WTC11 (cell line): ENCODE results near the gene DIABLO. TPM values are rescaled to one million over a fixed set of nuclear protein-coding genes. Genes with fewer than 3 reads are reported as not detected.

Source experiments
- ATAC-seq: fragments of 200-7000 bp; cut with Tn5 transposase; 2 replicates; pipeline ENCODE4 v1.10.0; 2021; ENCODE audit warnings: mild to moderate bottlenecking, moderate library complexity
- CTCF ChIA-PET: fragments of 300-600 bp; sonication (Branson Sonifier 250); formaldehyde crosslinking; loops from one replicate; lab custom pipeline; 2021; ENCODE audit warnings: antibody characterized with exemption; lab: Charles Lee
- POLR2A ChIA-PET: fragments of 350-600 bp; sonication (Branson Sonifier 250); formaldehyde crosslinking; loops from one replicate; lab custom pipeline; 2021; ENCODE audit warnings: antibody characterized with exemption; lab: Charles Lee
- DNase-seq: peaks from one replicate; pipeline ENCODE4 v3.0.0; 2021; ENCODE audit warnings: low spot score
- H3K27ac Mint-ChIP-seq: 2 replicates; pipeline ENCODE4 v1.8.0; 2021; ENCODE audit warnings: mixed read lengths
- H3K27me3 Mint-ChIP-seq: 2 replicates; pipeline ENCODE4 v1.8.0; 2021; ENCODE audit warnings: low read depth, mild to moderate bottlenecking, moderate library complexity, mixed read lengths
- H3K36me3 Mint-ChIP-seq: 2 replicates; pipeline ENCODE4 v1.8.0; 2021; ENCODE audit warnings: mixed read lengths
- H3K4me1 Mint-ChIP-seq: 2 replicates; pipeline ENCODE4 v1.8.0; 2022; ENCODE audit warnings: mixed read lengths
- H3K4me3 Mint-ChIP-seq: 2 replicates; pipeline ENCODE4 v1.8.0; 2021; ENCODE audit warnings: mild to moderate bottlenecking, moderate library complexity, mixed read lengths
- H3K9me3 Mint-ChIP-seq: 2 replicates; pipeline ENCODE4 v1.8.0; 2021; ENCODE audit warnings: mixed read lengths
- CREB1 ChIP-seq: sonication (generic); formaldehyde crosslinking; IDR thresholded peaks from 2 replicates; pipeline ENCODE4 v1.8.0; 2023; ENCODE audit warnings: mild to moderate bottlenecking, missing genetic modification reagents
- FOXJ3 ChIP-seq: sonication (generic); formaldehyde crosslinking; IDR thresholded peaks from 2 replicates; pipeline ENCODE4 v1.9.0; 2021; ENCODE audit warnings: missing genetic modification reagents, mild to moderate bottlenecking, borderline replicate concordance
- GTF2I ChIP-seq: fragments of 250-450 bp; sonication (Bioruptor Pico); conservative IDR thresholded peaks from 2 replicates; pipeline ENCODE4 v1.4.0; 2021; ENCODE audit warnings: mild to moderate bottlenecking
- JUN ChIP-seq: sonication (generic); formaldehyde crosslinking; IDR thresholded peaks from 2 replicates; pipeline ENCODE4 v1.8.0; 2023; ENCODE audit warnings: mild to moderate bottlenecking, missing genetic modification reagents
- TEAD1 ChIP-seq: sonication (generic); formaldehyde crosslinking; IDR thresholded peaks from 2 replicates; pipeline ENCODE4 v1.8.0; 2022; ENCODE audit warnings: mild to moderate bottlenecking, missing genetic modification reagents
- ZNF121 ChIP-seq: sonication (generic); formaldehyde crosslinking; IDR thresholded peaks from 2 replicates; pipeline ENCODE4 v1.8.0; 2023; ENCODE audit warnings: missing genetic modification reagents
- ZNF263 ChIP-seq: sonication (generic); formaldehyde crosslinking; IDR thresholded peaks from 2 replicates; pipeline ENCODE4 v1.8.1; 2022; ENCODE audit warnings: low read depth, mild to moderate bottlenecking, moderate library complexity, missing genetic modification reagents
- ZNF317 ChIP-seq: sonication (generic); formaldehyde crosslinking; IDR thresholded peaks from 2 replicates; pipeline ENCODE4 v1.8.1; 2023; ENCODE audit warnings: low read depth, mild to moderate bottlenecking, moderate library complexity, missing genetic modification reagents, borderline replicate concordance
- total RNA-seq: library from RNA; stranded (reverse); gene quantifications from 3 replicates; pipeline ENCODE4 v1.2.3, GENCODE V29; 2021
- TF ChIP-seq, protein P1 (sequence below): sonication (generic); formaldehyde crosslinking; conservative IDR thresholded peaks from 2 replicates; pipeline ENCODE4 v1.8.1; 2023; ENCODE audit warnings: mild to moderate bottlenecking, low read depth, missing genetic modification reagents, moderate library complexity
- TF ChIP-seq, protein P2 (sequence below): sonication (generic); formaldehyde crosslinking; IDR thresholded peaks from 2 replicates; pipeline ENCODE4 v1.8.0; 2023; ENCODE audit warnings: missing genetic modification reagents
- TF ChIP-seq, protein P3 (sequence below): fragments of 250-450 bp; sonication (Bioruptor Pico); IDR thresholded peaks from 2 replicates; pipeline ENCODE4 v1.9.0; 2021; ENCODE audit warnings: mild to moderate bottlenecking
- TF ChIP-seq, protein P4 (sequence below): sonication (generic); formaldehyde crosslinking; IDR thresholded peaks from 2 replicates; pipeline ENCODE4 v1.8.0; 2022; ENCODE audit warnings: mild to moderate bottlenecking, missing genetic modification reagents
- TF ChIP-seq, protein P5 (sequence below): sonication (generic); formaldehyde crosslinking; IDR thresholded peaks from 2 replicates; pipeline ENCODE4 v1.8.0; 2023; ENCODE audit warnings: mild to moderate bottlenecking, missing genetic modification reagents
- TF ChIP-seq, protein P6 (sequence below): sonication (generic); formaldehyde crosslinking; IDR thresholded peaks from 2 replicates; pipeline ENCODE4 v1.8.1; 2022; ENCODE audit warnings: low read depth, mild to moderate bottlenecking, moderate library complexity, missing genetic modification reagents, borderline replicate concordance
- TF ChIP-seq, protein P7 (sequence below): sonication (generic); formaldehyde crosslinking; IDR thresholded peaks from 2 replicates; pipeline ENCODE4 v1.8.1; 2022; ENCODE audit warnings: low read depth, missing genetic modification reagents, borderline replicate concordance
- TF ChIP-seq, protein P8 (sequence below): sonication (generic); formaldehyde crosslinking; IDR thresholded peaks from 2 replicates; pipeline ENCODE4 v1.8.0; 2023; ENCODE audit warnings: missing genetic modification reagents, mild to moderate bottlenecking, borderline replicate concordance
- TF ChIP-seq, protein P9 (sequence below): fragments of 250-450 bp; sonication (Bioruptor Pico); IDR thresholded peaks from 2 replicates; pipeline ENCODE4 v2.1.2; 2022; ENCODE audit warnings: mild to moderate bottlenecking, moderate library complexity

Gene DIABLO
- total RNA-seq, 1 experiment from 2014 or later = 61.7 TPM

DNA sequence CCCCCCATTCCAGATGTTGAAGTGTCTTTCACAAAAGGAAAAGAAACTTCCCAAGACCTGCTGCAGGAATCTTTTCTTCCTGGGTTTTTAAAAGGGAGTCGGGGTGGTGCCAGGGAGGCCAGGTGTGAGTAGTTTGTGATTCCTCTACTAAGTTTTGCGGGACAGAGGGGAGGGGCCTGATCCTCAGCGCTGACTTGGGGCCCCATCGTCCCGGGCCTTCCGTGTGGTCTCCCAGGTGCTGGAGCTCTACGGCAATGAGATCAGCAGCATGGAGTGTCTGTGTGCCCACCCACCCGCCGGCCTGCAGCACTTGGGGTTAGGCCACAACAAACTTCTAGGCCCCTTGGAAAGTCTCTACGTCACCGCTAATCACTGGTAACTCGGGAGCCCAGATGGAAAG, 38.4 kb downstream of the DIABLO start:
- Mint-ChIP-seq H3K4me3 (no peak overlapping the region), H3K27ac (no peak overlapping the region), H3K36me3 (no peaks in the 10 kb centered on the region), H3K9me3 (no peaks in the 10 kb centered on the region), H3K27me3 (peaks cover 12% of the 10 kb centered on the region), H3K4me1 (peaks cover 3% of the 10 kb centered on the region; the same call in 1 of the 2 replicates)
- POLR2A ChIA-PET = no interaction called here
- CTCF ChIA-PET = interaction anchor here (0.9 to 5.4 kb wide), 4 partner anchors 12 to 56 kb away, joined by 3 to 32 read pairs (median 4); no protein-coding TSS in a partner anchor
- peak; percentile 31 for DNase-seq
- ATAC-seq = no peak
- no peak for TF ChIP-seq ZNF317 (CRISPR knock-in tag)
- TF ChIP-seq GTF2I = no peak
- TF ChIP-seq, protein P1, sequence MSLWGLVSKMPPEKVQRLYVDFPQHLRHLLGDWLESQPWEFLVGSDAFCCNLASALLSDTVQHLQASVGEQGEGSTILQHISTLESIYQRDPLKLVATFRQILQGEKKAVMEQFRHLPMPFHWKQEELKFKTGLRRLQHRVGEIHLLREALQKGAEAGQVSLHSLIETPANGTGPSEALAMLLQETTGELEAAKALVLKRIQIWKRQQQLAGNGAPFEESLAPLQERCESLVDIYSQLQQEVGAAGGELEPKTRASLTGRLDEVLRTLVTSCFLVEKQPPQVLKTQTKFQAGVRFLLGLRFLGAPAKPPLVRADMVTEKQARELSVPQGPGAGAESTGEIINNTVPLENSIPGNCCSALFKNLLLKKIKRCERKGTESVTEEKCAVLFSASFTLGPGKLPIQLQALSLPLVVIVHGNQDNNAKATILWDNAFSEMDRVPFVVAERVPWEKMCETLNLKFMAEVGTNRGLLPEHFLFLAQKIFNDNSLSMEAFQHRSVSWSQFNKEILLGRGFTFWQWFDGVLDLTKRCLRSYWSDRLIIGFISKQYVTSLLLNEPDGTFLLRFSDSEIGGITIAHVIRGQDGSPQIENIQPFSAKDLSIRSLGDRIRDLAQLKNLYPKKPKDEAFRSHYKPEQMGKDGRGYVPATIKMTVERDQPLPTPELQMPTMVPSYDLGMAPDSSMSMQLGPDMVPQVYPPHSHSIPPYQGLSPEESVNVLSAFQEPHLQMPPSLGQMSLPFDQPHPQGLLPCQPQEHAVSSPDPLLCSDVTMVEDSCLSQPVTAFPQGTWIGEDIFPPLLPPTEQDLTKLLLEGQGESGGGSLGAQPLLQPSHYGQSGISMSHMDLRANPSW (CRISPR knock-in tag) = no peak
- TF ChIP-seq FOXJ3 (CRISPR knock-in tag) = no peak
- TF ChIP-seq, protein P2, sequence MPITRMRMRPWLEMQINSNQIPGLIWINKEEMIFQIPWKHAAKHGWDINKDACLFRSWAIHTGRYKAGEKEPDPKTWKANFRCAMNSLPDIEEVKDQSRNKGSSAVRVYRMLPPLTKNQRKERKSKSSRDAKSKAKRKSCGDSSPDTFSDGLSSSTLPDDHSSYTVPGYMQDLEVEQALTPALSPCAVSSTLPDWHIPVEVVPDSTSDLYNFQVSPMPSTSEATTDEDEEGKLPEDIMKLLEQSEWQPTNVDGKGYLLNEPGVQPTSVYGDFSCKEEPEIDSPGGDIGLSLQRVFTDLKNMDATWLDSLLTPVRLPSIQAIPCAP (CRISPR knock-in tag) = no peak
- TF ChIP-seq, protein P3, sequence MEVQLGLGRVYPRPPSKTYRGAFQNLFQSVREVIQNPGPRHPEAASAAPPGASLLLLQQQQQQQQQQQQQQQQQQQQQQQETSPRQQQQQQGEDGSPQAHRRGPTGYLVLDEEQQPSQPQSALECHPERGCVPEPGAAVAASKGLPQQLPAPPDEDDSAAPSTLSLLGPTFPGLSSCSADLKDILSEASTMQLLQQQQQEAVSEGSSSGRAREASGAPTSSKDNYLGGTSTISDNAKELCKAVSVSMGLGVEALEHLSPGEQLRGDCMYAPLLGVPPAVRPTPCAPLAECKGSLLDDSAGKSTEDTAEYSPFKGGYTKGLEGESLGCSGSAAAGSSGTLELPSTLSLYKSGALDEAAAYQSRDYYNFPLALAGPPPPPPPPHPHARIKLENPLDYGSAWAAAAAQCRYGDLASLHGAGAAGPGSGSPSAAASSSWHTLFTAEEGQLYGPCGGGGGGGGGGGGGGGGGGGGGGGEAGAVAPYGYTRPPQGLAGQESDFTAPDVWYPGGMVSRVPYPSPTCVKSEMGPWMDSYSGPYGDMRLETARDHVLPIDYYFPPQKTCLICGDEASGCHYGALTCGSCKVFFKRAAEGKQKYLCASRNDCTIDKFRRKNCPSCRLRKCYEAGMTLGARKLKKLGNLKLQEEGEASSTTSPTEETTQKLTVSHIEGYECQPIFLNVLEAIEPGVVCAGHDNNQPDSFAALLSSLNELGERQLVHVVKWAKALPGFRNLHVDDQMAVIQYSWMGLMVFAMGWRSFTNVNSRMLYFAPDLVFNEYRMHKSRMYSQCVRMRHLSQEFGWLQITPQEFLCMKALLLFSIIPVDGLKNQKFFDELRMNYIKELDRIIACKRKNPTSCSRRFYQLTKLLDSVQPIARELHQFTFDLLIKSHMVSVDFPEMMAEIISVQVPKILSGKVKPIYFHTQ (CRISPR knock-in tag) = no peak
- TF ChIP-seq, protein P4, sequence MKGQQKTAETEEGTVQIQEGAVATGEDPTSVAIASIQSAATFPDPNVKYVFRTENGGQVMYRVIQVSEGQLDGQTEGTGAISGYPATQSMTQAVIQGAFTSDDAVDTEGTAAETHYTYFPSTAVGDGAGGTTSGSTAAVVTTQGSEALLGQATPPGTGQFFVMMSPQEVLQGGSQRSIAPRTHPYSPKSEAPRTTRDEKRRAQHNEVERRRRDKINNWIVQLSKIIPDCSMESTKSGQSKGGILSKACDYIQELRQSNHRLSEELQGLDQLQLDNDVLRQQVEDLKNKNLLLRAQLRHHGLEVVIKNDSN = no peak
- TF ChIP-seq ZNF263 (CRISPR knock-in tag) = no peak
- TF ChIP-seq, protein P5, sequence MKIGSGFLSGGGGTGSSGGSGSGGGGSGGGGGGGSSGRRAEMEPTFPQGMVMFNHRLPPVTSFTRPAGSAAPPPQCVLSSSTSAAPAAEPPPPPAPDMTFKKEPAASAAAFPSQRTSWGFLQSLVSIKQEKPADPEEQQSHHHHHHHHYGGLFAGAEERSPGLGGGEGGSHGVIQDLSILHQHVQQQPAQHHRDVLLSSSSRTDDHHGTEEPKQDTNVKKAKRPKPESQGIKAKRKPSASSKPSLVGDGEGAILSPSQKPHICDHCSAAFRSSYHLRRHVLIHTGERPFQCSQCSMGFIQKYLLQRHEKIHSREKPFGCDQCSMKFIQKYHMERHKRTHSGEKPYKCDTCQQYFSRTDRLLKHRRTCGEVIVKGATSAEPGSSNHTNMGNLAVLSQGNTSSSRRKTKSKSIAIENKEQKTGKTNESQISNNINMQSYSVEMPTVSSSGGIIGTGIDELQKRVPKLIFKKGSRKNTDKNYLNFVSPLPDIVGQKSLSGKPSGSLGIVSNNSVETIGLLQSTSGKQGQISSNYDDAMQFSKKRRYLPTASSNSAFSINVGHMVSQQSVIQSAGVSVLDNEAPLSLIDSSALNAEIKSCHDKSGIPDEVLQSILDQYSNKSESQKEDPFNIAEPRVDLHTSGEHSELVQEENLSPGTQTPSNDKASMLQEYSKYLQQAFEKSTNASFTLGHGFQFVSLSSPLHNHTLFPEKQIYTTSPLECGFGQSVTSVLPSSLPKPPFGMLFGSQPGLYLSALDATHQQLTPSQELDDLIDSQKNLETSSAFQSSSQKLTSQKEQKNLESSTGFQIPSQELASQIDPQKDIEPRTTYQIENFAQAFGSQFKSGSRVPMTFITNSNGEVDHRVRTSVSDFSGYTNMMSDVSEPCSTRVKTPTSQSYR (CRISPR knock-in tag) = no peak
- no peak for TF ChIP-seq TEAD1 (CRISPR knock-in tag)
- TF ChIP-seq CREB1 (CRISPR knock-in tag) = no peak
- no peak for TF ChIP-seq ZNF121 (CRISPR knock-in tag)
- no peak for TF ChIP-seq JUN (CRISPR knock-in tag)
- TF ChIP-seq, protein P6, sequence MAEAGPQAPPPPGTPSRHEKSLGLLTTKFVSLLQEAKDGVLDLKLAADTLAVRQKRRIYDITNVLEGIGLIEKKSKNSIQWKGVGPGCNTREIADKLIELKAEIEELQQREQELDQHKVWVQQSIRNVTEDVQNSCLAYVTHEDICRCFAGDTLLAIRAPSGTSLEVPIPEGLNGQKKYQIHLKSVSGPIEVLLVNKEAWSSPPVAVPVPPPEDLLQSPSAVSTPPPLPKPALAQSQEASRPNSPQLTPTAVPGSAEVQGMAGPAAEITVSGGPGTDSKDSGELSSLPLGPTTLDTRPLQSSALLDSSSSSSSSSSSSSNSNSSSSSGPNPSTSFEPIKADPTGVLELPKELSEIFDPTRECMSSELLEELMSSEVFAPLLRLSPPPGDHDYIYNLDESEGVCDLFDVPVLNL (CRISPR knock-in tag) = no peak
- TF ChIP-seq, protein P7, sequence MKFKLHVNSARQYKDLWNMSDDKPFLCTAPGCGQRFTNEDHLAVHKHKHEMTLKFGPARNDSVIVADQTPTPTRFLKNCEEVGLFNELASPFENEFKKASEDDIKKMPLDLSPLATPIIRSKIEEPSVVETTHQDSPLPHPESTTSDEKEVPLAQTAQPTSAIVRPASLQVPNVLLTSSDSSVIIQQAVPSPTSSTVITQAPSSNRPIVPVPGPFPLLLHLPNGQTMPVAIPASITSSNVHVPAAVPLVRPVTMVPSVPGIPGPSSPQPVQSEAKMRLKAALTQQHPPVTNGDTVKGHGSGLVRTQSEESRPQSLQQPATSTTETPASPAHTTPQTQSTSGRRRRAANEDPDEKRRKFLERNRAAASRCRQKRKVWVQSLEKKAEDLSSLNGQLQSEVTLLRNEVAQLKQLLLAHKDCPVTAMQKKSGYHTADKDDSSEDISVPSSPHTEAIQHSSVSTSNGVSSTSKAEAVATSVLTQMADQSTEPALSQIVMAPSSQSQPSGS (CRISPR knock-in tag) = no peak
- TF ChIP-seq, protein P8, sequence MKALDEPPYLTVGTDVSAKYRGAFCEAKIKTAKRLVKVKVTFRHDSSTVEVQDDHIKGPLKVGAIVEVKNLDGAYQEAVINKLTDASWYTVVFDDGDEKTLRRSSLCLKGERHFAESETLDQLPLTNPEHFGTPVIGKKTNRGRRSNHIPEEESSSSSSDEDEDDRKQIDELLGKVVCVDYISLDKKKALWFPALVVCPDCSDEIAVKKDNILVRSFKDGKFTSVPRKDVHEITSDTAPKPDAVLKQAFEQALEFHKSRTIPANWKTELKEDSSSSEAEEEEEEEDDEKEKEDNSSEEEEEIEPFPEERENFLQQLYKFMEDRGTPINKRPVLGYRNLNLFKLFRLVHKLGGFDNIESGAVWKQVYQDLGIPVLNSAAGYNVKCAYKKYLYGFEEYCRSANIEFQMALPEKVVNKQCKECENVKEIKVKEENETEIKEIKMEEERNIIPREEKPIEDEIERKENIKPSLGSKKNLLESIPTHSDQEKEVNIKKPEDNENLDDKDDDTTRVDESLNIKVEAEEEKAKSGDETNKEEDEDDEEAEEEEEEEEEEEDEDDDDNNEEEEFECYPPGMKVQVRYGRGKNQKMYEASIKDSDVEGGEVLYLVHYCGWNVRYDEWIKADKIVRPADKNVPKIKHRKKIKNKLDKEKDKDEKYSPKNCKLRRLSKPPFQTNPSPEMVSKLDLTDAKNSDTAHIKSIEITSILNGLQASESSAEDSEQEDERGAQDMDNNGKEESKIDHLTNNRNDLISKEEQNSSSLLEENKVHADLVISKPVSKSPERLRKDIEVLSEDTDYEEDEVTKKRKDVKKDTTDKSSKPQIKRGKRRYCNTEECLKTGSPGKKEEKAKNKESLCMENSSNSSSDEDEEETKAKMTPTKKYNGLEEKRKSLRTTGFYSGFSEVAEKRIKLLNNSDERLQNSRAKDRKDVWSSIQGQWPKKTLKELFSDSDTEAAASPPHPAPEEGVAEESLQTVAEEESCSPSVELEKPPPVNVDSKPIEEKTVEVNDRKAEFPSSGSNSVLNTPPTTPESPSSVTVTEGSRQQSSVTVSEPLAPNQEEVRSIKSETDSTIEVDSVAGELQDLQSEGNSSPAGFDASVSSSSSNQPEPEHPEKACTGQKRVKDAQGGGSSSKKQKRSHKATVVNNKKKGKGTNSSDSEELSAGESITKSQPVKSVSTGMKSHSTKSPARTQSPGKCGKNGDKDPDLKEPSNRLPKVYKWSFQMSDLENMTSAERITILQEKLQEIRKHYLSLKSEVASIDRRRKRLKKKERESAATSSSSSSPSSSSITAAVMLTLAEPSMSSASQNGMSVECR = no peak
- TF ChIP-seq, protein P9, sequence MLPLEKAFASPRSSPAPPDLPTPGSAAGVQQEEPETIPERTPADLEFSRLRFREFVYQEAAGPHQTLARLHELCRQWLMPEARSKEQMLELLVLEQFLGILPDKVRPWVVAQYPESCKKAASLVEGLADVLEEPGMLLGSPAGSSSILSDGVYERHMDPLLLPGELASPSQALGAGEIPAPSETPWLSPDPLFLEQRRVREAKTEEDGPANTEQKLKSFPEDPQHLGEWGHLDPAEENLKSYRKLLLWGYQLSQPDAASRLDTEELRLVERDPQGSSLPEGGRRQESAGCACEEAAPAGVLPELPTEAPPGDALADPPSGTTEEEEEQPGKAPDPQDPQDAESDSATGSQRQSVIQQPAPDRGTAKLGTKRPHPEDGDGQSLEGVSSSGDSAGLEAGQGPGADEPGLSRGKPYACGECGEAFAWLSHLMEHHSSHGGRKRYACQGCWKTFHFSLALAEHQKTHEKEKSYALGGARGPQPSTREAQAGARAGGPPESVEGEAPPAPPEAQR (CRISPR knock-in tag) = no peak
